ENCODE measurements around the gene ANKS6.

- TF ChIP-seq CTCF (conservative IDR thresholded peaks at IDR 0.05; ENCODE audit: low read depth in 2 of 2) (no peak), EZH2 (IDR thresholded peaks at IDR 0.05; ENCODE audit: low read depth, unreplicated experiment) (no peak), EZH2phosphoT487 (IDR thresholded peaks at IDR 0.05; ENCODE audit: unreplicated experiment) (no peak), NANOG (IDR thresholded peaks at IDR 0.05; ENCODE audit: borderline replicate concordance) (no peak), POLR2AphosphoS5 (IDR thresholded peaks at IDR 0.05; ENCODE audit: low read depth) (no peak), REST (IDR thresholded peaks at IDR 0.05; ENCODE audit: unreplicated experiment) (no peak), ZNF462 (CRISPR knock-in tag; IDR thresholded peaks at IDR 0.05) (no peak)
These were observed 930 bp downstream of the ANKS6 start for GRCh38 chr9:98795295-98795955.
